ENCODE measurements around the gene FAIM. TPM values are rescaled to one million over a fixed set of nuclear protein-coding genes. Genes with fewer than 3 reads are reported as not detected.

Gene FAIM
- total RNA-seq, 1 experiment from 2014 or later, result 6.4 TPM

- TF ChIP-seq IRF2 (CRISPR knock-in tag; IDR thresholded peaks at IDR 0.05; ENCODE audit: borderline replicate concordance, low read depth) (no peak), CDX4 (CRISPR knock-in tag; IDR thresholded peaks at IDR 0.05; ENCODE audit: borderline replicate concordance) (no peak), ETV6 (CRISPR knock-in tag; IDR thresholded peaks at IDR 0.05) (no peak), ERG (CRISPR knock-in tag; IDR thresholded peaks at IDR 0.05) (no peak), RORB (CRISPR knock-in tag; IDR thresholded peaks at IDR 0.05) (no peak), CBFB (CRISPR knock-in tag; IDR thresholded peaks at IDR 0.05; ENCODE audit: low read depth) (no peak)
- TF ChIP-seq, protein P1, sequence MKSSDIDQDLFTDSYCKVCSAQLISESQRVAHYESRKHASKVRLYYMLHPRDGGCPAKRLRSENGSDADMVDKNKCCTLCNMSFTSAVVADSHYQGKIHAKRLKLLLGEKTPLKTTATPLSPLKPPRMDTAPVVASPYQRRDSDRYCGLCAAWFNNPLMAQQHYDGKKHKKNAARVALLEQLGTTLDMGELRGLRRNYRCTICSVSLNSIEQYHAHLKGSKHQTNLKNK (CRISPR knock-in tag; IDR thresholded peaks at IDR 0.05), result no peak
Observed at GRCh38 chr3:138649134-138649533, 40.6 kb downstream of the FAIM start (continued).

DNA sequence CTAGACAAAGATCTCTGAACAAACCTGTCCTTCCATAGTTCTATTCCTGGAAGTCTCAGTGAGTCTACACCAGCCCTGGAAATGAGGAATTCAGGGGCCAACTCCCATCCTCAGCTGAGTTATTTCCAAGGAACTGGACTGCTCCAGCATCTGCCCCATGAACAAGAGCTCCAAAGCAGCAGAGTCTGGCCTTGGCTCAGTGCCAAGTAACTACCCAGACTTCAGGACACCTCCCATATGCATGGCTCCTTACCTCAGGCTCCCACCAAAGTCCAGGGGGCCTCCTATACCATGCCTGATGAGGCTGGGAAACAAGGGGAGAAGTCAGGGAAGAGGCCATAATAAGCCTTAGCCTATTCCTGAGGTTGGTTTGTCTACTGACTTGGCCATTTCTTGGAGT is 45.0 kb downstream of the FAIM start:
- peaks cover 23% of the 10 kb centered on the region for H3K9me3 Mint-ChIP-seq
- CTCF ChIA-PET, result no interaction called here
- no peak for ATAC-seq
- no peaks in the 10 kb centered on the region for H3K4me1 Mint-ChIP-seq
- POLR2A ChIA-PET, result no interaction called here
- no peak for TF ChIP-seq SMAD3 (CRISPR knock-in tag; IDR thresholded peaks at IDR 0.05; ENCODE audit: borderline replicate concordance)
- TF ChIP-seq ZNF138 (CRISPR knock-in tag; conservative IDR thresholded peaks at IDR 0.05), result no peak
- no peak for TF ChIP-seq FOXJ3 (CRISPR knock-in tag; IDR thresholded peaks at IDR 0.05; ENCODE audit: borderline replicate concordance)
- TF ChIP-seq CREB1 (CRISPR knock-in tag; IDR thresholded peaks at IDR 0.05), result no peak
- TF ChIP-seq ZSCAN18 (CRISPR knock-in tag; IDR thresholded peaks at IDR 0.05), result no peak
- TF ChIP-seq NFYB (CRISPR knock-in tag; conservative IDR thresholded peaks at IDR 0.05; ENCODE audit: low read depth), result no peak
- H3K27me3 Mint-ChIP-seq (ENCODE audit: low read depth), result peaks cover 1% of the 10 kb centered on the region; the same call in 1 of the 2 replicates
- H3K36me3 Mint-ChIP-seq, result peaks cover 74% of the 10 kb centered on the region
- DNase-seq (ENCODE audit: low spot score), result no peak
- no peak overlapping the region for H3K4me3 Mint-ChIP-seq
- H3K27ac Mint-ChIP-seq, result no peak overlapping the region

DNA sequence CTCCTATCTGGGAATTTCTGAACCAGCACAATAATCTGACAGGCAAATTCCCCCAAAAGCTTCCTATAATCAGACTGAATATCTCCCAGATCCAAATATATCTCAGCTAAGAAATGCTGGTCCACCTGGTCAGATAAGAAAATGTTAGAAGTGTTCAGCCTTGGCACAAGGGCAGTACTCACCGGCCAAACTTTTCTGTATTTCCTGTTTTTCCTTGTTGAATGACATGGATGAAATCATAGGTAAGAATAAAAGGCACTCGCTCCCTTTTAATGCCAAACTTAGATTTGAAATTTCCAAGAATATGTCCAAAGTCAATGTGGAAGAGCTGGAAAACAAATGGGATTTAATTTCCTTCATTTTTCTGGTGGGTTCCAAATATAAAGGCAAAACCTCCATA is 48.9 kb downstream of the FAIM start:
- Mint-ChIP-seq H3K27me3 (ENCODE audit: low read depth) (no peaks in the 10 kb centered on the region), H3K36me3 (peaks cover 46% of the 10 kb centered on the region), H3K27ac (no peak overlapping the region), H3K9me3 (no peaks in the 10 kb centered on the region), H3K4me1 (no peaks in the 10 kb centered on the region), H3K4me3 (no peak overlapping the region)
- DNase-seq (ENCODE audit: low spot score) (no peak), ATAC-seq (no peak)
- ChIA-PET CTCF (interaction anchor here (1.2 kb wide), 1 partner anchor 258 kb away, joined by 3 read pairs; no protein-coding TSS in a partner anchor), POLR2A (no interaction called here)
- TF ChIP-seq, protein P2, sequence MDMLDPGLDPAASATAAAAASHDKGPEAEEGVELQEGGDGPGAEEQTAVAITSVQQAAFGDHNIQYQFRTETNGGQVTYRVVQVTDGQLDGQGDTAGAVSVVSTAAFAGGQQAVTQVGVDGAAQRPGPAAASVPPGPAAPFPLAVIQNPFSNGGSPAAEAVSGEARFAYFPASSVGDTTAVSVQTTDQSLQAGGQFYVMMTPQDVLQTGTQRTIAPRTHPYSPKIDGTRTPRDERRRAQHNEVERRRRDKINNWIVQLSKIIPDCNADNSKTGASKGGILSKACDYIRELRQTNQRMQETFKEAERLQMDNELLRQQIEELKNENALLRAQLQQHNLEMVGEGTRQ (CRISPR knock-in tag; IDR thresholded peaks at IDR 0.05), result no peak
- TF ChIP-seq HMGXB4 (CRISPR knock-in tag; IDR thresholded peaks at IDR 0.05), result no peak
- no peak for TF ChIP-seq ERG (CRISPR knock-in tag; IDR thresholded peaks at IDR 0.05)
- TF ChIP-seq SMAD3 (CRISPR knock-in tag; IDR thresholded peaks at IDR 0.05; ENCODE audit: borderline replicate concordance), result no peak
- no peak for TF ChIP-seq ZSCAN18 (CRISPR knock-in tag; IDR thresholded peaks at IDR 0.05)
- TF ChIP-seq, protein P3, sequence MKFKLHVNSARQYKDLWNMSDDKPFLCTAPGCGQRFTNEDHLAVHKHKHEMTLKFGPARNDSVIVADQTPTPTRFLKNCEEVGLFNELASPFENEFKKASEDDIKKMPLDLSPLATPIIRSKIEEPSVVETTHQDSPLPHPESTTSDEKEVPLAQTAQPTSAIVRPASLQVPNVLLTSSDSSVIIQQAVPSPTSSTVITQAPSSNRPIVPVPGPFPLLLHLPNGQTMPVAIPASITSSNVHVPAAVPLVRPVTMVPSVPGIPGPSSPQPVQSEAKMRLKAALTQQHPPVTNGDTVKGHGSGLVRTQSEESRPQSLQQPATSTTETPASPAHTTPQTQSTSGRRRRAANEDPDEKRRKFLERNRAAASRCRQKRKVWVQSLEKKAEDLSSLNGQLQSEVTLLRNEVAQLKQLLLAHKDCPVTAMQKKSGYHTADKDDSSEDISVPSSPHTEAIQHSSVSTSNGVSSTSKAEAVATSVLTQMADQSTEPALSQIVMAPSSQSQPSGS (CRISPR knock-in tag; IDR thresholded peaks at IDR 0.05; ENCODE audit: borderline replicate concordance, low read depth), result no peak
- TF ChIP-seq, protein P4, sequence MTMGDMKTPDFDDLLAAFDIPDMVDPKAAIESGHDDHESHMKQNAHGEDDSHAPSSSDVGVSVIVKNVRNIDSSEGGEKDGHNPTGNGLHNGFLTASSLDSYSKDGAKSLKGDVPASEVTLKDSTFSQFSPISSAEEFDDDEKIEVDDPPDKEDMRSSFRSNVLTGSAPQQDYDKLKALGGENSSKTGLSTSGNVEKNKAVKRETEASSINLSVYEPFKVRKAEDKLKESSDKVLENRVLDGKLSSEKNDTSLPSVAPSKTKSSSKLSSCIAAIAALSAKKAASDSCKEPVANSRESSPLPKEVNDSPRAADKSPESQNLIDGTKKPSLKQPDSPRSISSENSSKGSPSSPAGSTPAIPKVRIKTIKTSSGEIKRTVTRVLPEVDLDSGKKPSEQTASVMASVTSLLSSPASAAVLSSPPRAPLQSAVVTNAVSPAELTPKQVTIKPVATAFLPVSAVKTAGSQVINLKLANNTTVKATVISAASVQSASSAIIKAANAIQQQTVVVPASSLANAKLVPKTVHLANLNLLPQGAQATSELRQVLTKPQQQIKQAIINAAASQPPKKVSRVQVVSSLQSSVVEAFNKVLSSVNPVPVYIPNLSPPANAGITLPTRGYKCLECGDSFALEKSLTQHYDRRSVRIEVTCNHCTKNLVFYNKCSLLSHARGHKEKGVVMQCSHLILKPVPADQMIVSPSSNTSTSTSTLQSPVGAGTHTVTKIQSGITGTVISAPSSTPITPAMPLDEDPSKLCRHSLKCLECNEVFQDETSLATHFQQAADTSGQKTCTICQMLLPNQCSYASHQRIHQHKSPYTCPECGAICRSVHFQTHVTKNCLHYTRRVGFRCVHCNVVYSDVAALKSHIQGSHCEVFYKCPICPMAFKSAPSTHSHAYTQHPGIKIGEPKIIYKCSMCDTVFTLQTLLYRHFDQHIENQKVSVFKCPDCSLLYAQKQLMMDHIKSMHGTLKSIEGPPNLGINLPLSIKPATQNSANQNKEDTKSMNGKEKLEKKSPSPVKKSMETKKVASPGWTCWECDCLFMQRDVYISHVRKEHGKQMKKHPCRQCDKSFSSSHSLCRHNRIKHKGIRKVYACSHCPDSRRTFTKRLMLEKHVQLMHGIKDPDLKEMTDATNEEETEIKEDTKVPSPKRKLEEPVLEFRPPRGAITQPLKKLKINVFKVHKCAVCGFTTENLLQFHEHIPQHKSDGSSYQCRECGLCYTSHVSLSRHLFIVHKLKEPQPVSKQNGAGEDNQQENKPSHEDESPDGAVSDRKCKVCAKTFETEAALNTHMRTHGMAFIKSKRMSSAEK (CRISPR knock-in tag; IDR thresholded peaks at IDR 0.05; ENCODE audit: borderline replicate concordance), result no peak

All from WTC11 (cell line).